PC-3 (cell line): ENCODE measurements around the gene PIGU. TPM values are rescaled to one million over a fixed set of nuclear protein-coding genes. Genes with fewer than 3 reads are reported as not detected.

Experiments
- ATAC-seq: fragments of 200-7000 bp; cut with Tn5 transposase; 2 replicates; pipeline ENCODE4 v1.9.1; 2020; ENCODE audit warnings: mild to moderate bottlenecking, moderate library complexity
- BruUV-seq: library from RNA; stranded (reverse); fragments of 400-500 nt; replicated peaks from 2 replicates; lab custom pipeline; 2021; lab: Mats Ljungman, UMichigan
- CTCF ChIA-PET: fragments of 300-600 bp; sonication (Branson Sonifier 250); formaldehyde crosslinking; loops from one replicate; lab custom pipeline; 2022; ENCODE audit warnings: antibody characterized with exemption; lab: Charles Lee
- POLR2A ChIA-PET: fragments of 300-600 bp; sonication (Branson Sonifier 250); formaldehyde crosslinking; loops from one replicate; lab custom pipeline; 2022; ENCODE audit warnings: antibody characterized with exemption; ENCODE audit not compliant: unreplicated experiment; lab: Charles Lee
- DNase-seq: peaks from one replicate; pipeline ENCODE4 v3.0.0-alpha.2; 2015
- H2AFZ ChIP-seq: fragments of 300-600 bp; sonication (generic); 2 replicates; pipeline ENCODE4 v1.6.0; 2016; ENCODE audit warnings: antibody characterized with exemption, low read length
- H3F3A ChIP-seq: fragments of 300-600 bp; sonication (generic); one replicate; pipeline ENCODE4 v1.6.0; 2017; ENCODE audit warnings: antibody characterized with exemption, low read length, control low read depth, mild to moderate bottlenecking; ENCODE audit not compliant: unreplicated experiment
- H3K27ac ChIP-seq: fragments of 300-600 bp; sonication (generic); 2 replicates; pipeline ENCODE4 v1.5.1; 2016; ENCODE audit warnings: mild to moderate bottlenecking, low read length
- H3K27me3 ChIP-seq: fragments of 300-600 bp; sonication (generic); 2 replicates; pipeline ENCODE4 v1.6.1; 2016; ENCODE audit warnings: low read length, mixed read lengths
- H3K36me3 ChIP-seq: fragments of 300-600 bp; sonication (generic); 2 replicates; pipeline ENCODE4 v1.6.1; 2016; ENCODE audit warnings: low read depth, mixed run types, low read length, mixed read lengths
- H3K4me1 ChIP-seq: fragments of 300-600 bp; sonication (generic); 2 replicates; pipeline ENCODE4 v1.5.1; 2016; ENCODE audit warnings: low read length; ENCODE audit not compliant: insufficient read depth
- H3K4me2 ChIP-seq: fragments of 300-600 bp; sonication (generic); 2 replicates; pipeline ENCODE4 v1.6.0; 2016; ENCODE audit warnings: low read length
- H3K4me3 ChIP-seq: fragments of 300-600 bp; sonication (generic); 2 replicates; pipeline ENCODE4 v1.5.1; 2016; ENCODE audit warnings: mild to moderate bottlenecking, low read length, mixed read lengths
- H3K79me2 ChIP-seq: fragments of 300-600 bp; sonication (generic); 2 replicates; pipeline ENCODE4 v1.6.1; 2017; ENCODE audit warnings: low read length, mixed read lengths
- H3K9ac ChIP-seq: fragments of 300-600 bp; sonication (generic); 2 replicates; pipeline ENCODE4 v1.6.0; 2016; ENCODE audit warnings: mild to moderate bottlenecking, low read length
- H3K9me2 ChIP-seq: fragments of 300-600 bp; sonication (generic); replicated peaks from 2 replicates; pipeline ENCODE4 v1.6.1; 2016; ENCODE audit warnings: mixed run types, low read length, mixed read lengths
- H3K9me3 ChIP-seq: fragments of 300-600 bp; sonication (generic); 2 replicates; pipeline ENCODE4 v1.6.1; 2016; ENCODE audit warnings: low read length, mixed read lengths
- H4K20me1 ChIP-seq: fragments of 300-600 bp; sonication (generic); 2 replicates; pipeline ENCODE4 v1.6.1; 2016; ENCODE audit warnings: low read length, mixed read lengths
- EZH2 ChIP-seq: fragments of 300-600 bp; sonication (generic); IDR thresholded peaks from one replicate; pipeline ENCODE4 v1.6.1; 2017; ENCODE audit warnings: antibody characterized with exemption, mild to moderate bottlenecking, low read length; ENCODE audit not compliant: unreplicated experiment
- EZH2phosphoT487 ChIP-seq: fragments of 300-600 bp; sonication (generic); IDR thresholded peaks from 2 replicates; pipeline ENCODE4 v1.6.1; 2018; ENCODE audit warnings: mild to moderate bottlenecking, antibody characterized with exemption, low read length, borderline replicate concordance
- intact Hi-C: fragments of 100-400 bp; cut with micrococcal nuclease; formaldehyde crosslinking; loops from 2 replicates; pipeline ENCODE4 v1.9.0; 2023
- total RNA-seq: library from RNA; depleted of rRNA; stranded (reverse); fragments of >200 nt; gene quantifications from 2 replicates; pipeline ENCODE4 v1.2.3, GENCODE V29; 2014
- TF ChIP-seq, protein P1 (sequence below): fragments of 300-600 bp; sonication (generic); conservative IDR thresholded peaks from 2 replicates; pipeline ENCODE4 v1.5.1; 2017; ENCODE audit warnings: antibody characterized with exemption, low read depth, mild to moderate bottlenecking, low read length

PIGU gene
- total RNA-seq, 1 experiment from 2014 or later: 24.5 TPM

DNA sequence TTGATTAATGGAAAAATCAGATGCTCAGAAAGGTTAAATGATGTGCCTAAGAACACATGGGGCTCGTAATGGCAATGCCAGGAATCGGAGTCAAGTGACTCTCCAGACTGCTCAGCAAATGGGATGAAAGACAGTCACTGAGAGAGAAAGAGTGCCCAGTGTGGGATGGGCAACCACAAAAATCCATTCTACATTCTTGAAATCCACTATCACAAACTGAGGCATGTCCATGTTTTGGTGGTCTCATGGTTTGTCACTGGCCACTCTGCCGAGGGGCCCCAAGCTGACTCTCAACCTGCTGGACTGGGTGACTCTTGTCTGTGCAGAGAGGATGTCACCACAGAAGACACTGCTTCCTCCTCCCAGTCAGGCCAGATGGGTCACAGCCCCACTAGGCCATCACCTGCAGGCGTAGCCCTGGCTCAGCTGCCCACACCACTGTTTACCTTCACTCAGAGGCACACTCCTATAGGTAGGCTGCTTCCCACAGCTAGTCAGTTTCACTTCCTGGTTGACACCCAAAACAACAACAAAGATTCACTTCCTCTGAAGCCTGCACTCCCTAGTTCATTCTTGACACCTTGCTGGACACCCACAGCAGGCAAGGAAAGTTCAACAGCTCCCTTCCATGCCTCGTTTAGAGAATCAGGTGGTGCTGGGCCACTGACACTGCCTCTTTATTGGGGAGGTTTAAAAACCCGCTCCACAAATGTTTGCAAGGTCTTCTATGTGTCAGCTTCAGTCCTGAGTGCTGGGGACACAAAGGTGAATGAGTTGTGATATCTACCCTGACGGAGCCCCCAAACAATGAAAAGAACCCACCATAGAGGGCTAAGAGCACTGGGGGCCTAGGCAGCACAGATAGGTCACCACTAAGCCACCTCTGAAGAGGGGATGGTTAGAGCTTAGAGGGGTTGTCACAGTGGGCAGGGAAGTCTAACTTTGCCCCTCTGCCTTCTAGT is 96.6 kb downstream of the PIGU start:
- peak; percentile 57 for DNase-seq
- no peaks in the 10 kb centered on the region; the same call in 1 of the 2 replicates for H3K36me3 ChIP-seq
- H4K20me1 ChIP-seq: no peaks in the 10 kb centered on the region
- H3K79me2 ChIP-seq: no peaks in the 10 kb centered on the region
- CTCF ChIA-PET: interaction anchor here (1.2 to 2.8 kb wide), 5 partner anchors 109 to 190 kb away, joined by 4 to 37 read pairs (median 7); no protein-coding TSS in a partner anchor
- peaks cover 6% of the 10 kb centered on the region for H3F3A ChIP-seq
- H3K9me2 ChIP-seq: no peaks in the 10 kb centered on the region
- peak; percentile 62 for ATAC-seq
- TF ChIP-seq, protein P1, sequence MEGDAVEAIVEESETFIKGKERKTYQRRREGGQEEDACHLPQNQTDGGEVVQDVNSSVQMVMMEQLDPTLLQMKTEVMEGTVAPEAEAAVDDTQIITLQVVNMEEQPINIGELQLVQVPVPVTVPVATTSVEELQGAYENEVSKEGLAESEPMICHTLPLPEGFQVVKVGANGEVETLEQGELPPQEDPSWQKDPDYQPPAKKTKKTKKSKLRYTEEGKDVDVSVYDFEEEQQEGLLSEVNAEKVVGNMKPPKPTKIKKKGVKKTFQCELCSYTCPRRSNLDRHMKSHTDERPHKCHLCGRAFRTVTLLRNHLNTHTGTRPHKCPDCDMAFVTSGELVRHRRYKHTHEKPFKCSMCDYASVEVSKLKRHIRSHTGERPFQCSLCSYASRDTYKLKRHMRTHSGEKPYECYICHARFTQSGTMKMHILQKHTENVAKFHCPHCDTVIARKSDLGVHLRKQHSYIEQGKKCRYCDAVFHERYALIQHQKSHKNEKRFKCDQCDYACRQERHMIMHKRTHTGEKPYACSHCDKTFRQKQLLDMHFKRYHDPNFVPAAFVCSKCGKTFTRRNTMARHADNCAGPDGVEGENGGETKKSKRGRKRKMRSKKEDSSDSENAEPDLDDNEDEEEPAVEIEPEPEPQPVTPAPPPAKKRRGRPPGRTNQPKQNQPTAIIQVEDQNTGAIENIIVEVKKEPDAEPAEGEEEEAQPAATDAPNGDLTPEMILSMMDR: no peak
- TF ChIP-seq EZH2phosphoT487: no peak
- no peak for TF ChIP-seq EZH2
- H3K4me1 ChIP-seq: peaks cover 37% of the 10 kb centered on the region
- H3K4me3 ChIP-seq: peak overlapping the region; percentile 30; the same call in 1 of the 2 replicates
- peak overlapping the region; percentile 59 for H3K27ac ChIP-seq
- POLR2A ChIA-PET: interaction anchor here (0.6 kb wide), 2 partner anchors 14 to 44 kb away, joined by 4 to 5 read pairs; no protein-coding TSS in a partner anchor
- H2AFZ ChIP-seq: peak overlapping the region; percentile 14; the same call in 1 of the 2 replicates
- intact Hi-C loops: loop anchor here (1.0 kb wide), 4 partner anchors 96 to 189 kb away; partner anchors contain the start of gene TP53INP2
- 0 out of 2 replicates have a peak overlapping the region, but pooled peaks have one; percentile 4 for H3K9ac ChIP-seq
- H3K9me3 ChIP-seq: no peaks in the 10 kb centered on the region
- H3K27me3 ChIP-seq: no peaks in the 10 kb centered on the region
- peak overlapping the region; percentile 56 for H3K4me2 ChIP-seq
- BruUV-seq: no TSS peak

DNA sequence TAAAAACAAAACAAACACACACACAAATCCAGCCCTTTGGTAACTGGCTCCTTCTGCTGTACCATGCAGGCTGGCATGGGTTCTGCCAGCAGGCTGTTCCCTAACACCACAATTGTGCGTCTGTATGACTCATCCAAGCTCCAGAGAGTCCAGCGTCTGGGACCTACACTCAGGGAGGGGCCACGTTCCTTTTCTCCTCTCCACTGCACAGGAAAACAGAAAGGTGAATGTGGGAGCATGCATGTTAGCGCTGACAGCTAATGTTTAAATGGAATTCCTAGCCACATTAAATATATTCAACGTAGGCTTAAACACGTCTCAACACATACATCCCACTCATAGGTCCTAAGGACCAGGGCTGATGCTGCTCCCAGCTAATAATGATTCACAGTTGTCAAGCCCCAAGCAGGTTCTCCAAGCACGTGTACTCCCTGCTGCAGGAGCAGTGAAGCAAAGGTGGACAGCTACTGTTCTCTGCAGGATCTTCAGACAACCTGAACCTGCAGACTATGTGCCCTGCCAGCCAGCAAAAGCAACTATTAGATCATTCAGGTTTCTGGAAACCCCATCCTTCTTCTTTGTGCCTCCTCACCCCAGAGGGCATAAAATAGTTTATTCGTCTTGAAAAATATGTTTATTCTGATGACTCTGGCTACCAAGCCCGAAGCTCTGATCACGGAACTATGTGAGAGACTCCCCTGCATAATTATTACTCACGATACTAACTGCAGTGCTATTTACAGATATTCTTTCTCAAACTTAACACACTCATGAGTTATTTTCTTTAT is 97.5 kb downstream of the PIGU start:
- CTCF ChIA-PET: interaction anchor here (0.5 to 2.8 kb wide), 11 partner anchors 16 to 273 kb away, joined by 3 to 37 read pairs (median 6); partner anchors contain the start of gene NCOA6
- H3K9ac ChIP-seq: 0 out of 2 replicates have a peak overlapping the region, but pooled peaks have one; percentile 4
- H4K20me1 ChIP-seq: no peaks in the 10 kb centered on the region
- no peak for TF ChIP-seq EZH2
- TF ChIP-seq, protein P1: peak; percentile 96
- H3K9me2 ChIP-seq: no peaks in the 10 kb centered on the region
- no peaks in the 10 kb centered on the region for H3K79me2 ChIP-seq
- no peaks in the 10 kb centered on the region for H3K27me3 ChIP-seq
- peak overlapping the region; percentile 30; the same call in 1 of the 2 replicates for H3K4me3 ChIP-seq
- POLR2A ChIA-PET: interaction anchor here (0.5 to 0.6 kb wide), 3 partner anchors 13 to 126 kb away, joined by 4 to 5 read pairs (median 5); no protein-coding TSS in a partner anchor
- intact Hi-C loops: loop anchor here (1.0 kb wide), 4 partner anchors 97 to 190 kb away; partner anchors contain the start of gene TP53INP2
- ATAC-seq (peak; percentile 88), DNase-seq (peak; percentile 93)
- H3K36me3 ChIP-seq: no peaks in the 10 kb centered on the region; the same call in 1 of the 2 replicates
- H3K4me1 ChIP-seq: peaks cover 37% of the 10 kb centered on the region
- peak overlapping the region; percentile 59 for H3K27ac ChIP-seq
- BruUV-seq: no TSS peak
- H3K4me2 ChIP-seq: peak overlapping the region; percentile 56
- peaks cover 6% of the 10 kb centered on the region for H3F3A ChIP-seq
- no peaks in the 10 kb centered on the region for H3K9me3 ChIP-seq
- H2AFZ ChIP-seq: peak overlapping the region; percentile 14
